Kidney capillary endothelial cell (primary cell): Measurements from ENCODE around the gene EXOC4.
A peak's percentile ranks its signal among the peaks of the same experiment; 100 is the strongest.

ENCODE experiments used
- DNase-seq: peaks from one replicate; pipeline ENCODE4 v3.0.0-alpha.2; 2018; ENCODE audit warnings: low spot score

EXOC4 gene

GRCh38 chr7:133706016-133706415, 453.1 kb downstream of the EXOC4 start:
- no peak for DNase-seq

- no peak for DNase-seq
Measured at GRCh38 chr7:133709036-133709880, 456.4 kb downstream of the EXOC4 start.

DNA sequence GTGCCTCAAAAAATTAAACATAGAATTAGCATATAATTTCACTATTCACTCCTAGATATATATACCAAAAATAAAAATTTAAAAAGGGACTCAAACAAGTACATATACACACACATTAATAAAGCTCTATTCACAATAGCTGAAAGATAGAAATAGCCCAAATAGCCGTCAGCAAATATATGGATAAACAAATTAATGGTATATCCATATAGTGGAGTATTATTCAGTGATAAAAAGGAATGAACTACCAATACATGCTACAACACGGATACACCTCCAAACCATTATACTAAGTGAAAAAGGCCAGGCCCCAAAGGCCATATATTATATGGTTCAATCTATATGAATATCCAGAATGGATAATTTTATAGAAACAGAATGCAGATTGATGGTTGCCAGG, 459.7 kb downstream of the EXOC4 start:
- no peak for DNase-seq

GRCh38 chr7:133714654-133715053, 461.8 kb downstream of the EXOC4 start:
- DNase-seq = no peak

GRCh38 chr7:133718131-133718530, 465.3 kb downstream of the EXOC4 start:
- DNase-seq = no peak

- no peak for DNase-seq
Measured at GRCh38 chr7:133723044-133723443, 470.2 kb downstream of the EXOC4 start.

- DNase-seq = no peak
Measured at GRCh38 chr7:133724148-133724547, 471.3 kb downstream of the EXOC4 start.

DNA sequence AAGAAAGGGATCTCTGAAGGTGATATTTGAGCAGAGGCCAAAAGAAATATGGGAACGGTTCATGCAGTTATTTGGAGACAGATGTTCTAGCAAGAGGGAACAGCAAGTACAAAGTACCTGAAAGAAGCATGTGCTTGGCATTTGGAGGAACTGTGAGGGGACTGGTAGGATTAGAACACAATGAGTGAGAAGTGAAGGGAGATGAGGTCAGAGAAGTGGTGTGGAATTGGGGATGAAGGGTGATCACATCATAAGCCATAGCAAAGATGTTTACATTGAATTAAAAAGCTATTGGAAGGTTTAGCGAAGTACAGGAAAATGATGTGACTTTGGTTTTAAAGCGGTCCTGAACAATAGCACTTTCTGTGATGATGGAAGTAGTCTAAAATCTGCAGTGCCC, 471.8 kb downstream of the EXOC4 start:
- no peak for DNase-seq

DNA sequence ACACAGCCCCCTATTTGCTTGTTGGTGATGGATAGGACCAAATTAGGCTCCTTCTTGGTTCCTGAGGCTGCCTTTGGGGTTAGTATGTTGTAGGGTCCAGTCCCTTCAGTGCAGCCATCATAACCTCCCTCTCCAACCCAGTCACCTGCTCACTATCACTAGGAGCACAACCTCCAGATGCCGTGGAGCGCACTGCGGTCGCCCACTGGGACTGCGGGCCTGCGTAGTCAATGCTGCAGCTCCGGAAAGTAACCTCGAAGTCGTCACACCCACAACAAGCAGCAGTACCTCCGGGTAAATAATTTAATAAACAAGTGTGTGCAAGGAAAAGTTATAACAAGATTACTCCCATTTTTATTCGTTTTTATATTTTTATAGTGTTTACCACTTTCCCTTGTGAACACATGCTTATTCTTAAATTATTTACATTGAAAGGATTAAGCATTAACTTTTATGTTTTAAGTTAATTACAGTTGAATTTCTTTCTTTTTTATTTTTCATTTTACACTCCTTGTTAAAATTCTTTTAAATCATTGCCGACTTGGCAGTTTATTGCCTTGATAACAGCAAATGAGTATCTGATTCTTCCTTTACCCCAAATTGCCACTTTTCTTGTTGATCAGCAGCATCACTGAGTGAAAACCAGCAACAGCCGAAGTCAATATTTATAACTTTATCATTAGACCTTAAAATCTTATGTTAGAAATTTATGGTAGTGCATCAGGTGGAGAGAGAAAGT, 474.8 kb downstream of the EXOC4 start:
- no peak for DNase-seq

- no peak for DNase-seq
Measured at GRCh38 chr7:133730360-133730759, 477.5 kb downstream of the EXOC4 start.

DNA sequence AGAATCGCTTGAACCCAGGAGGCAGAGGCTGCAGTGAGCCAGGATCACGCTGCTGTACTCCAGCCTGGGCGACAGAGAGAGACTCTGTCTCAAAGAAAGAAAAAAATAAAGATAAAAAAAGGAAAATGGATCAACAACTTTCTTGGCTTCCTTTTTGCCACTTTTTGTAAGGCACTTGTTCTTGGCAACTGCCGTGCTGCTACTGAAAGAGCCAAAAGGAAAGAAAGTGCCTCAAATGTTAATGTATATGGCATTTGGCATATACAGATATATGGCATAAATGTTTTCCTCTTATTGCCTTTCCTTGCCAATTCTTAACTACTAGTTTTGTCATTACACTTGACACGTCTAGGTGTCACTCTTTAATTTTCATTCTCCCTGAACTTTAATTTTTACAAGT, 480.5 kb downstream of the EXOC4 start:
- DNase-seq = no peak

- DNase-seq = peak; percentile 1
Measured at GRCh38 chr7:133735222-133735621, 482.3 kb downstream of the EXOC4 start.

DNA sequence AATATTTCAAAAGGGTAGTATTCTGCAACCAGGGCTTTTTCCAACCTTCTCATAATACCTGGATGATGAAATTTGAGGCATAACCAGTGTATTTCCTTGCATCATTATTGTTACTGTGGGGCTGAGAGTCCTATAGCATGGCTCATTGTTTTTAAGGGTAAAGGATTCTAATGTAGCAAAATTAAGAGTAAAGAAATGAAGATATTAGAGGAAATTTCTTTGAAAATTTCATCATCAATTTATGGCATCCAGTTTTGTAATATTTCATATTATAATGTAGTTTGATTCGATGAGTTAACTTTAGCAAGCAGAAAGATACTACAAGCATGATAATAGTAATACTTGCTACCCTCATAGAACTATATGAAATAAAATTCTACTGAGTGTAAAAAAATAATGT, 486.9 kb downstream of the EXOC4 start:
- no peak for DNase-seq

DNA sequence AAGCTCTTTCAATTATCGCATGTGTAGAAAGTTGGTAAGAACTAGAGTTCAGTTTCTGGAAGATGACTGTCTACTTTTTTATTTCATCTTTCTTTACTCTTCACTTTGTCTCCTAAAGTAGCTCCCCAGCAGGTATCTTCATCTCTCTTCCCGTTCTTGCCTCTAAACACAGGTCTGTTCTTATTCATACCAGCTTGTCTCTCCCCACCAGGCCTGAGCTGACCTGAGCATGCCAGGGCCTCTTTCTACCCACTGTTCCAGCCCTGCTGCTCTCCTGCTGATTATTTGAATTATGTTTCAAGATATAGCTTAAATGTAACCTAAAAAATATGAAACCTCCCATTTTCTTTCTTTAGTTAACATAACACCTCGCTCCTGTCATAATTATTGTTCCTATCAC, 488.2 kb downstream of the EXOC4 start:
- no peak for DNase-seq

DNA sequence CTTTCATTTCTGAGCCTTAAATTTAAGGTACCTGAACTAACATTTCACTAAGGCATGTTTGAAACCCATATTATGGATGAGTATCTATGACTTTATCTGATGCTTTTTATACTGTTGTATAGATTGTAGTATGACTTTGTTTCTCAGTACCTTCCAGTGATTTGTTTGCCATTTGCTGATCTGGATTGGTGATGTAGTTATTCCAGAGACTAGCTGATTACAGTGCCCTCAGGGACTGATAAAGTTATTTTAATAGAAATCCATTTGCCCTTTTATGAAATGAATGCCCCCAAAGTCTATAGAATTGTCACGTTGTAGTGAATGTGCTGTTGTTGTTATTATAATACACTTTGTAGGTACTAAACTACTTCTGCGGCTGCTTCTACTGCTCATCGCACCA, 488.8 kb downstream of the EXOC4 start:
- DNase-seq = no peak

GRCh38 chr7:133742709-133743538, 490.0 kb downstream of the EXOC4 start:
- DNase-seq = peak; percentile 1

DNA sequence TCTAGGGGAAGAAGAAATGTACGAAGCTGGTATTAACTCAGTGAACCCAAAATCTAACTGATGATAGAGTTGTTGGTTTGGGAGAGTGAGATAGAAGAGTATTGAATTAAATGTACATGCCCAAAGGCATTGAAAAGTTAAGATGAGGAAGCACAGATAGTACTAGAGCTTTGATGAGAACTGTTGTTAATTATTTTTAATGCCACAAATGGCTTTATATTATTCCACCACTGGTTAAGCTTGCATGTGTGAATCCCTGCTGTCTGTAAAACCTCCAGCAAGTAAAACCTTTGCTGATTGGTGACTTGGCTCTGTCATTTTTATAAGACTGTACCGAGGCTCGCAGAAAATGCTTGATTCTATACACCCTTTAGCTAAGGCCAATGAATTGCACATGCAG, 491.6 kb downstream of the EXOC4 start:
- no peak for DNase-seq

- DNase-seq = no peak
Measured at GRCh38 chr7:133746305-133746704, 493.4 kb downstream of the EXOC4 start.

DNA sequence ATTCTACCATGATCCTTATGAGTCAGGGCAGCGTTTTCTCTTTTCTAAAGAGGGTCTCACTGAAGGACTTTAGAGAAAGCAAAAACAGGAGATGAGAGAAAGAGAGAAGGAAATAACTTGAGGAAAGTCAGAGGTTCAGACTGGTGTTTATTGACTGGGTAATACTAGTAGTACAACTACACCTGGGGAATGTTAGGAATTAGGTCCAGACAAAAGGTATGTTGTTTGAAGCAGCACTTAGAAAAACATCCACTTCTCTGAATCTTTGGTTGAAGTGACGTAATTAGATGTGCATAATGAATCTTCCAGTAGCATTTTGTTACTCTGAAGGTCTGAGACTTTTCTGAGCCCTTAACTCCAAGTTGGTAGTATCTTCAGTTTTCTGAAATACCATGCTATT, 494.0 kb downstream of the EXOC4 start:
- DNase-seq = no peak

- DNase-seq = no peak
Measured at GRCh38 chr7:133748443-133749407, 495.8 kb downstream of the EXOC4 start.

- no peak for DNase-seq
Measured at GRCh38 chr7:133750287-133750686, 497.4 kb downstream of the EXOC4 start.
